Measurements from ENCODE around the gene RFC5. TPM values are rescaled to one million over a fixed set of nuclear protein-coding genes. Genes with fewer than 3 reads are reported as not detected.

Gene RFC5
- total and polyA plus RNA-seq, 4 donors = 5.4 to 26.4 (median 6.7) TPM

- 78% methylated on average over 3 of the region's 3 CpGs for WGBS
- TF ChIP-seq HNF4G (IDR thresholded peaks at IDR 0.05) (no peak), ATF3 (IDR thresholded peaks at IDR 0.05) (no peak), NR2F2 (IDR thresholded peaks at IDR 0.05) (no peak), RXRA (IDR thresholded peaks at IDR 0.05) (no peak), HNF4A (conservative IDR thresholded peaks at IDR 0.05) (no peak), GABPA (IDR thresholded peaks at IDR 0.05 in 1 of 2, conservative IDR thresholded peaks at IDR 0.05 in 1 of 2) (no peak), SP1 (IDR thresholded peaks at IDR 0.05) (no peak), ZBTB33 (IDR thresholded peaks at IDR 0.05) (no peak)
Observed at GRCh38 chr12:117975006-117975405, 41.5 kb upstream of the RFC5 start.

GRCh38 chr12:117977373-117977772, 39.1 kb upstream of the RFC5 start:
- Histone ChIP-seq H3K4me3 (ENCODE audit: low read depth in 1 of 3, low read length in 3 of 3) (no peak overlapping the region), H3K4me1 (ENCODE audit: control insufficient read depth in 4 of 4, insufficient read depth in 4 of 4, low read length in 3 of 4) (no peaks in the 10 kb centered on the region), H3K9ac (ENCODE audit: low read depth in 1 of 2, low read length in 2 of 2) (no peak overlapping the region), H3K36me3 (ENCODE audit: control insufficient read depth in 4 of 4, insufficient read depth in 3 of 4, low read depth in 1 of 4, low read length in 3 of 4) (no peaks in the 10 kb centered on the region), H3K9me3 (ENCODE audit: control insufficient read depth in 4 of 4, low read length in 3 of 4) (no peaks in the 10 kb centered on the region), H3K27ac (ENCODE audit: low read depth in 1 of 2, low read length in 2 of 2) (no peak overlapping the region), H3K27me3 (ENCODE audit: control insufficient read depth in 4 of 4, insufficient read depth in 4 of 4, low read length in 3 of 4) (no peaks in the 10 kb centered on the region)
- WGBS = 93% methylated on average over 1 of the region's 1 CpG
- TF ChIP-seq, protein P1, sequence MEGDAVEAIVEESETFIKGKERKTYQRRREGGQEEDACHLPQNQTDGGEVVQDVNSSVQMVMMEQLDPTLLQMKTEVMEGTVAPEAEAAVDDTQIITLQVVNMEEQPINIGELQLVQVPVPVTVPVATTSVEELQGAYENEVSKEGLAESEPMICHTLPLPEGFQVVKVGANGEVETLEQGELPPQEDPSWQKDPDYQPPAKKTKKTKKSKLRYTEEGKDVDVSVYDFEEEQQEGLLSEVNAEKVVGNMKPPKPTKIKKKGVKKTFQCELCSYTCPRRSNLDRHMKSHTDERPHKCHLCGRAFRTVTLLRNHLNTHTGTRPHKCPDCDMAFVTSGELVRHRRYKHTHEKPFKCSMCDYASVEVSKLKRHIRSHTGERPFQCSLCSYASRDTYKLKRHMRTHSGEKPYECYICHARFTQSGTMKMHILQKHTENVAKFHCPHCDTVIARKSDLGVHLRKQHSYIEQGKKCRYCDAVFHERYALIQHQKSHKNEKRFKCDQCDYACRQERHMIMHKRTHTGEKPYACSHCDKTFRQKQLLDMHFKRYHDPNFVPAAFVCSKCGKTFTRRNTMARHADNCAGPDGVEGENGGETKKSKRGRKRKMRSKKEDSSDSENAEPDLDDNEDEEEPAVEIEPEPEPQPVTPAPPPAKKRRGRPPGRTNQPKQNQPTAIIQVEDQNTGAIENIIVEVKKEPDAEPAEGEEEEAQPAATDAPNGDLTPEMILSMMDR (IDR thresholded peaks at IDR 0.05; ENCODE audit: low read depth, low read length, missing input control) = no peak
- TF ChIP-seq GABPA (IDR thresholded peaks at IDR 0.05 in 1 of 2, conservative IDR thresholded peaks at IDR 0.05 in 1 of 2) (no peak), JUND (IDR thresholded peaks at IDR 0.05) (no peak), HNF4A (conservative IDR thresholded peaks at IDR 0.05) (no peak), ZBTB33 (IDR thresholded peaks at IDR 0.05) (no peak), RAD21 (IDR thresholded peaks at IDR 0.05) (no peak)
- TF ChIP-seq, protein P2, sequence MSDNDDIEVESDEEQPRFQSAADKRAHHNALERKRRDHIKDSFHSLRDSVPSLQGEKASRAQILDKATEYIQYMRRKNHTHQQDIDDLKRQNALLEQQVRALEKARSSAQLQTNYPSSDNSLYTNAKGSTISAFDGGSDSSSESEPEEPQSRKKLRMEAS (IDR thresholded peaks at IDR 0.05) = no peak
- no peak for DNase-seq (ENCODE audit: low spot score)

More at GRCh38 chr12:117975006-117975405, 41.5 kb upstream of the RFC5 start:
- H3K36me3 ChIP-seq (ENCODE audit: control insufficient read depth in 4 of 4, insufficient read depth in 3 of 4, low read depth in 1 of 4, low read length in 3 of 4) = no peaks in the 10 kb centered on the region
- DNase-seq (ENCODE audit: low spot score) = no peak
- H3K4me3 ChIP-seq (ENCODE audit: low read depth in 1 of 3, low read length in 3 of 3) = no peak overlapping the region
- H3K27ac ChIP-seq (ENCODE audit: low read depth in 1 of 2, low read length in 2 of 2) = no peak overlapping the region
- H3K9ac ChIP-seq (ENCODE audit: low read depth in 1 of 2, low read length in 2 of 2) = no peak overlapping the region
- H3K27me3 ChIP-seq (ENCODE audit: control insufficient read depth in 4 of 4, insufficient read depth in 4 of 4, low read length in 3 of 4) = peaks cover 0 to 3% (median 0%) of the 10 kb centered on the region in 4 donors
- peaks cover 0 to 6% (median 3%) of the 10 kb centered on the region in 4 donors for H3K9me3 ChIP-seq (ENCODE audit: control insufficient read depth in 4 of 4, low read length in 3 of 4)
- H3K4me1 ChIP-seq (ENCODE audit: control insufficient read depth in 4 of 4, insufficient read depth in 4 of 4, low read length in 3 of 4) = no peaks in the 10 kb centered on the region
